ENCODE data around the gene ADGRF3. TPM values are rescaled to one million over a fixed set of nuclear protein-coding genes. Genes with fewer than 3 reads are reported as not detected.

ADGRF3 gene
- total and polyA plus RNA-seq, 9 of the 15 experiments (the other 6 are each of a cell fraction or from before 2014, with no cell fraction given) = 0.04 to 0.54 (median 0.16) TPM; not detected in 2

DNA sequence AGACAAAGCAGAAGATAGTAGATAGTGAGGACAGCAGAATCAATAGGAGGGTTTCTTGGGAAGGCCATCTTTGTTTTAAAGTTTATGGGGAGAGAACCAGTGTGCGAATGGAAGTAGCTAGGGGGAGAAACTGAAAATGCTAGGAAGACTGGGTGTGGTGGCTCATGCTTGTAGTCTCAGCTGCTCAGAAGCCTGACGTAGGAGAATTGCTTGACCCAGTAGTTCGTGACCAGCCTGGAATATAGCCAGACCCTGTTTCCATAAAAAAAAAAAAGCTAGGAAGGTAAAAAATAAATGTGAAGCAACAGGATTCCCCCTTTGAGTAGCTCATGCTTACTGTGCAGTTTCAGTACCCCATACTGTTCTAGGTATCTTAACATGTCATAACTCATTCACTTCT lies 36.0 kb upstream of the ADGRF3 start:
- DNase-seq (ENCODE audit: extremely low read depth in 1 of 4, low spot score in 3 of 4) = no peak
- no peak overlapping the region for H3K9ac ChIP-seq (ENCODE audit: insufficient read depth in 1 of 2, low read depth in 2 of 2, low read length in 2 of 2)
- no TSS peak for BruUV-seq (replicated peaks)
- TF ChIP-seq NR1H2 (CRISPR knock-in tag; IDR thresholded peaks at IDR 0.05) = no peak
- TF ChIP-seq PKNOX1 (IDR thresholded peaks at IDR 0.05) = no peak
- TF ChIP-seq ZNF785 (CRISPR knock-in tag; IDR thresholded peaks at IDR 0.05) = no peak
- TF ChIP-seq POLR2A (conservative IDR thresholded peaks at IDR 0.05) = peak; percentile 25; the same call in 1 of the 2 replicates
- TF ChIP-seq, protein P1, sequence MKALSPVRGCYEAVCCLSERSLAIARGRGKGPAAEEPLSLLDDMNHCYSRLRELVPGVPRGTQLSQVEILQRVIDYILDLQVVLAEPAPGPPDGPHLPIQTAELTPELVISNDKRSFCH (CRISPR knock-in tag; IDR thresholded peaks at IDR 0.05) = no peak
- TF ChIP-seq, protein P1 (tag; IDR thresholded peaks at IDR 0.05) = no peak
- TF ChIP-seq ZNF316 (IDR thresholded peaks at IDR 0.05) = 0 out of 2 replicates have a peak, but pooled peaks have one; percentile 8
- TF ChIP-seq SUPT5H (IDR thresholded peaks at IDR 0.05) = 0 out of 2 replicates have a peak, but pooled peaks have one; percentile 32
- H3K9me3 ChIP-seq (replicated peaks; ENCODE audit: control insufficient read depth, insufficient read depth, low read depth, low read length) = no peaks in the 10 kb centered on the region
- H4K20me1 ChIP-seq (replicated peaks; ENCODE audit: control insufficient read depth, insufficient read depth, low read length) = no peaks in the 10 kb centered on the region
- no peaks in the 10 kb centered on the region for H3K9me1 ChIP-seq (ENCODE audit: control insufficient read depth, insufficient read depth, low read length)
- no peak overlapping the region for H3K4me3 ChIP-seq
- H3K79me2 ChIP-seq (ENCODE audit: control insufficient read depth, insufficient read depth, low read length) = peaks cover 5% of the 10 kb centered on the region; the same call in 2 of the 3 replicates
- H3K4me1 ChIP-seq (replicated peaks in 1 of 2; ENCODE audit: control insufficient read depth in 2 of 2, insufficient read depth in 2 of 2, low read length in 2 of 2) = peaks cover 0 to 2% of the 10 kb centered on the region in 2 experiments; a peak in 1 of 5 replicates
- H3K27me3 ChIP-seq (ENCODE audit: control insufficient read depth in 2 of 2, insufficient read depth in 2 of 2, low read length in 2 of 2) = no peaks in the 10 kb centered on the region
- no peak overlapping the region for H2AFZ ChIP-seq (ENCODE audit: low read depth, low read length)
- 85% methylated on average over 3 of the region's 3 CpGs for WGBS (ENCODE audit: insufficient coverage, low coverage, missing lambda C conversion rate)
- no peak for ATAC-seq
- no peak for FAIRE-seq
- ChIA-PET POLR2A (interaction anchor here (0.7 to 3.4 kb wide), 3 partner anchors 10 to 467 kb away, joined by 3 to 13 read pairs (median 3); no protein-coding TSS in a partner anchor), CTCF (ENCODE audit: low intra/inter-chr PET ratio) (no interaction called here)
- no peak overlapping the region for H3K4me2 ChIP-seq (ENCODE audit: insufficient read depth, low read length)
- peaks cover 84% of the 10 kb centered on the region for H3K36me3 ChIP-seq (ENCODE audit: control insufficient read depth, insufficient read depth, low read length)
- intact Hi-C loops (cut with micrococcal nuclease) = no loop called here
- in situ Hi-C loops (cut with MboI) = no loop called here
- no peak overlapping the region for H3K27ac ChIP-seq (ENCODE audit: extremely low read depth, low read depth, low read length)
